GM12878 (cell line): ENCODE data around the gene VSIG10. TPM values are rescaled to one million over a fixed set of nuclear protein-coding genes. Genes with fewer than 3 reads are reported as not detected.

Source experiments
- ATAC-seq: fragments of 200-7000 bp; cut with Tn5 transposase; 3 replicates; pipeline ENCODE4 v1.9.1; 2020; ENCODE audit warnings: mild to moderate bottlenecking, moderate library complexity
- BruUV-seq: library from RNA; stranded (reverse); fragments of 400-500 nt; replicated peaks from 2 replicates; lab custom pipeline; 2021; lab: Mats Ljungman, UMichigan
- CTCF ChIA-PET: fragments of 300-600 bp; sonication (Branson Sonifier 250); formaldehyde crosslinking; extraction: SDS; loops from one replicate; lab custom pipeline; 2021; ENCODE audit warnings: inconsistent platforms; lab: Yijun Ruan, JAX
- POLR2A ChIA-PET: fragments of 350-600 bp; formaldehyde crosslinking; extraction: SDS; loops from one replicate; lab custom pipeline; 2021; ENCODE audit warnings: inconsistent platforms; lab: Charles Lee
- RAD21 ChIA-PET: fragments of 300-600 bp; sonication (Branson Sonifier 250); formaldehyde crosslinking; loops from one replicate; lab custom pipeline; 2023; ENCODE audit warnings: antibody characterized with exemption; ENCODE audit not compliant: unreplicated experiment; lab: Charles Lee
- SMC1A ChIA-PET: fragments of 300-600 bp; sonication (Branson Sonifier 250); formaldehyde crosslinking; loops from one replicate; lab custom pipeline; 2023; ENCODE audit not compliant: unreplicated experiment, uncharacterized antibody; lab: Charles Lee
- DNase-seq: peaks from one replicate; pipeline ENCODE4 v3.0.0-alpha.2; 2011; ENCODE audit warnings: low read depth, low spot score
- FAIRE-seq: peaks from 3 replicates; lab custom pipeline; 2011; peaks lifted over from hg19 to GRCh38; lab: Jason Lieb, UNC
- H2AFZ ChIP-seq: 2 replicates; pipeline ENCODE4 v1.6.0; 2011; ENCODE audit warnings: low read depth, low read length, control low read depth; ENCODE audit not compliant: control insufficient read depth
- H3K27ac ChIP-seq: 2 replicates; pipeline ENCODE4 v1.5.1; 2011; ENCODE audit warnings: control low read depth; ENCODE audit not compliant: control insufficient read depth, insufficient read depth
- H3K27me3 ChIP-seq, 2 experiments: replicated peaks in 1 of 2; 2 replicates each; pipeline versions ENCODE4 v1.6.0 to v1.6.1; 2011; ENCODE audit warnings: low read length in 1 of 2; ENCODE audit not compliant: control insufficient read depth in 2 of 2, insufficient read depth in 2 of 2
- H3K36me3 ChIP-seq, 2 experiments: 2 replicates each; pipeline ENCODE4 v1.5.1; 2011; ENCODE audit warnings: low read length in 1 of 2; ENCODE audit not compliant: control insufficient read depth in 2 of 2, insufficient read depth in 2 of 2
- H3K4me1 ChIP-seq: 2 replicates; pipeline ENCODE4 v1.6.1; 2011; ENCODE audit warnings: mild to moderate bottlenecking, low read length, moderate library complexity, mixed read lengths; ENCODE audit not compliant: control insufficient read depth, insufficient read depth
- H3K4me2 ChIP-seq: 2 replicates; pipeline ENCODE4 v1.6.0; 2011; ENCODE audit warnings: control low read depth; ENCODE audit not compliant: control insufficient read depth, insufficient read depth
- H3K4me3 ChIP-seq: fragments of 200-600 bp; sonication (generic); 2 replicates; pipeline ENCODE4 v1.5.1; 2016
- H3K79me2 ChIP-seq: 2 replicates; pipeline ENCODE4 v1.6.0; 2011; ENCODE audit warnings: low read length; ENCODE audit not compliant: control insufficient read depth, insufficient read depth
- H3K9ac ChIP-seq: 2 replicates; pipeline ENCODE4 v1.8.0; 2011; ENCODE audit warnings: low read length, control low read depth, mixed read lengths; ENCODE audit not compliant: control insufficient read depth, insufficient read depth
- H3K9me3 ChIP-seq: replicated peaks from 3 replicates; pipeline ENCODE4 v1.5.1; 2011; ENCODE audit warnings: mild to moderate bottlenecking, low read length; ENCODE audit not compliant: control insufficient read depth, insufficient read depth
- H4K20me1 ChIP-seq: 2 replicates; pipeline ENCODE4 v1.6.0; 2011; ENCODE audit not compliant: control insufficient read depth, insufficient read depth
- ATF2 ChIP-seq: IDR thresholded peaks from 2 replicates; pipeline ENCODE4 v1.6.1; 2012; ENCODE audit warnings: low read length, inconsistent platforms
- E4F1 ChIP-seq: fragments of 450-650 bp; IDR thresholded peaks from 2 replicates; pipeline ENCODE4 v1.6.1; 2018; ENCODE audit warnings: borderline replicate concordance, mild to moderate bottlenecking; ENCODE audit not compliant: partially characterized antibody
- IRF3 ChIP-seq: fragments of 450-650 bp; IDR thresholded peaks from 2 replicates; pipeline ENCODE4 v1.6.1; 2014; ENCODE audit warnings: mild to moderate bottlenecking
- RCOR1 ChIP-seq: conservative IDR thresholded peaks from 2 replicates; pipeline ENCODE4 v1.6.1; 2012; ENCODE audit warnings: low read depth, low read length, improper control_type of control experiment
- SP1 ChIP-seq: IDR thresholded peaks from one replicate; pipeline ENCODE4 v1.6.1; 2011; ENCODE audit warnings: low read depth, low read length
- STAT3 ChIP-seq: IDR thresholded peaks from 2 replicates; pipeline ENCODE4 v1.6.1; 2011; ENCODE audit warnings: low read depth, low read length, improper control_type of control experiment
- WGBS: methylation state at CpG from one replicate; pipeline ENCODE4 v1.1.6; 2016; ENCODE audit warnings: low lambda C conversion rate; ENCODE audit not compliant: insufficient replicate concordance, insufficient coverage; ENCODE audit errors: missing lambda C conversion rate; 5-methylcytosine and 5-hydroxymethylcytosine counted together
- in situ Hi-C: fragments of 300-500 bp; cut with MboI; formaldehyde crosslinking; loops from 9 replicates; pipeline ENCODE4 v1.14.3; 2018; ENCODE audit warnings: mixed read lengths
- intact Hi-C: fragments of 100-400 bp; cut with micrococcal nuclease; formaldehyde crosslinking; loops from one replicate; pipeline ENCODE4 v1.14.2; 2022; ENCODE audit not compliant: unreplicated experiment
- polyA plus RNA-seq, 11 experiments: library from polyadenylated mRNA; depleted of rRNA in 4 of 11; unstranded in 6 of 11; stranded (reverse) in 5 of 11; fragments of >200 nt; fragmentation: Nextera tagmentation in 4 of 11; fragmentation: Illumina TruSeq in 1 of 11; extraction: Ambion mirVana in 4 of 11; extraction: Trizol in 1 of 11; gene quantifications; 1 replicate in 1 of 11; 2 replicates in 10 of 11; pipeline versions ENCODE4 v1.2.1 to v1.2.3, GENCODE V29; 2011 to 2016; ENCODE audit warnings: inconsistent platforms in 2 of 11, missing spikeins in 2 of 11, low read depth in 1 of 11
- total RNA-seq, 4 experiments: library from RNA; depleted of rRNA in 3 of 4; stranded (reverse); fragments of >200 nt in 3 of 4; fragmentation: Illumina TruSeq in 1 of 4; extraction: Trizol in 1 of 4; gene quantifications; 2 replicates each; pipeline versions ENCODE4 v1.2.1 to v1.2.3, GENCODE V29; 2013 to 2021

Gene VSIG10
- total and polyA plus RNA-seq, 10 of the 15 experiments (the other 5 are each of a cell fraction or from before 2014, with no cell fraction given) = 3.4 to 10.2 (median 5.8) TPM

GRCh38 chr12:118107694-118108093, 3.9 kb upstream of the VSIG10 start (continued):
- TF ChIP-seq E4F1 = no peak

- no peak overlapping the region for H3K4me2 ChIP-seq
- FAIRE-seq (no peak), ATAC-seq (no peak), DNase-seq (no peak)
- TF ChIP-seq SP1 (no peak), STAT3 (no peak), RCOR1 (no peak), ATF2 (no peak), IRF3 (no peak)
- WGBS = 100% methylated on average over 3 of the region's 4 CpGs
- CTCF ChIA-PET = no interaction called here
- SMC1A ChIA-PET = interaction anchor here (0.6 kb wide), 1 partner anchor 37 kb away, joined by 3 read pairs; no protein-coding TSS in a partner anchor
- no peak overlapping the region for H3K27ac ChIP-seq
- POLR2A ChIA-PET = no interaction called here
- in situ Hi-C loops = loop anchor here (25.0 kb wide), 2 partner anchors 930 to 1430 kb away; no protein-coding TSS in a partner anchor
- RAD21 ChIA-PET = no interaction called here
- H3K27me3 ChIP-seq = peaks cover 4 to 8% of the 10 kb centered on the region in 2 experiments; a peak in 3 of 4 replicates
- BruUV-seq = no TSS peak
- H4K20me1 ChIP-seq = no peaks in the 10 kb centered on the region
- H3K4me3 ChIP-seq = no peak overlapping the region
- no peaks in the 10 kb centered on the region; the same call in 1 of the 2 replicates for H3K4me1 ChIP-seq
- no peaks in the 10 kb centered on the region for H3K36me3 ChIP-seq
- H3K9ac ChIP-seq = no peak overlapping the region
- no peaks in the 10 kb centered on the region for H3K9me3 ChIP-seq
- no peak overlapping the region for H2AFZ ChIP-seq
- no peaks in the 10 kb centered on the region for H3K79me2 ChIP-seq
- intact Hi-C loops = no loop called here
These were observed 3.2 kb upstream of the VSIG10 start for GRCh38 chr12:118107011-118107410.
